ENCODE measurements around the gene TXNRD1.
A peak's percentile ranks its signal among the peaks of the same experiment; 100 is the strongest.
"Not testable (repeated sequence)": the region's sequence is repeated elsewhere in the genome, so short reads cannot be mapped to it uniquely, and the experiment has no call there.

TXNRD1 gene

DNA sequence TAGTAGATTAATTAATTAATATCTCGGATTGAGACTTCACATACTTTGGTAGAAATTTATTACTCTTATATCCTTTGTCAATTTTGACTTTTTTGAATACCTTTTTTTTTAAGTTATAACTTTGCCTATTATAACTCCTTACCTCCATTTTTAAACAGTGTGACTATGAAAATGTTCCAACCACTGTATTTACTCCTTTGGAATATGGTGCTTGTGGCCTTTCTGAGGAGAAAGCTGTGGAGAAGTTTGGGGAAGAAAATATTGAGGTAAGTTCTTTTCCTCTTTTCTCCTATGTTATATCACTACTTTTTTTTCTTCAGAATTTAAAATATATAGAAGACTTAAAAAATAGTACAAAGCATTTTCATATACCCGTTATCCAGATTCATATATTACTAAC is 115.8 kb downstream of the TXNRD1 start:
- no peak for DNase-seq

- not testable (repeated sequence) for DNase-seq
These were observed 116.7 kb downstream of the TXNRD1 start for GRCh38 chr12:104332273-104332672.

- DNase-seq = no peak
These were observed 118.2 kb downstream of the TXNRD1 start for GRCh38 chr12:104333692-104334255.

DNA sequence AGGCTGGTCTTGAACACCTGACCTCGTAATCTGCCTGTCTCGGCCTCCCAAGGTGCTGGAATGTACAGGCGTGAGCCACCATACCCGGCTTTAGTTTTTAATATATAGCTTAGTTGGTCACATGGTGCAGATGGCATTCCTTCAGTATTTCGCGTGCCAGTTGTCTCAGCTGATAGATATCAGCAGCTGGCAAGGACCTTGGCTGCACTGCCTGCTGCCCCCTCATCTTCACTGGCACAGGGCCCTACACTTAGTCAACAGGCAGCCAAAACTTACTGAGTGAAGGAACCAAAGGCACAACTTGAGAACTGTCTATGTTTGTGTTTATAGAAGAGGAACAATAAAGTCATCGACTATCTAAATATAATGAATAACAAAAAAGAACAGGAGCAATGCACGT is 119.0 kb downstream of the TXNRD1 start:
- no peak for DNase-seq

DNA sequence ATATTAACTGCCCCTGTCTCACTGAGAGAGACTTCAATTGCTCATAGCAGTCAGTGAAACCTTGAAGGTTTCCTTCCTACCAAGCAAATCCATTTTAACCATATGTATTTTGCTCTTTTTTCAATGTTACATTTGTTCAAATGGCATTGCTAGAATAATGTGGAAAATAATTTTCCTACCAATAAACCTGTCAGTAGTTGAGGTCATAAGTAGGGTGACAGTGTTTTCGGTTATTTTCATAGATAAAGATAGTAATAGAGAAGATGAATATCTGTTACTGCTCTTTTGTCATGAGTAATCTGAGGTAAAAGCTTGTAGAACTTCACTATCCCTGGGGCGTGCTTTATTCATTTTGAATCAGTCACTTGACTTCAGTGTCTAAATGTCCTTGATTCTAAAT is 120.5 kb downstream of the TXNRD1 start:
- no peak for DNase-seq

DNA sequence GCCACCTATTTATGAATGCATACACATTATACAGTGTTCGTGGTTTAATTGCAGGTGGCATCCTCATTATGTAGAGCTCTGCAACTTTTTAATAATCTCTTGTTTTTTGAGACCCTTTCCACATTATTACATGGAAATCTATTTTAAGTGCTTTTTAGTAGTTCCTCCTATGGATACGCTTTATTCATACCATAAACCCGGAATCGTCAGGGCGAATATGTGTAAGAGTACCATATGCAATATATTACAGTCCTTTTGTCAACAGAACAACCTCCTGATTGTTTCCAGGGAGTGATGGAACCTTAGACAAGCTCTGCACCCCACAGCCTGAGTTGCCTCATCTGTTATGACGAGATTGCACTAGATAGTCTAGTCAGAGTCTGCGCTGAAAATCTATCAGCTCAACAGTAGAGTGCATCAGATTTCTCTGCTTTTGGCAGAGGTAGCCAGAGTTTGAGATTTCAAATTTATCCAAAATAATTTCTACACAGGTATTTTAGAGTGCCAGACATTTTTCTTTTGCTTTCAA is 121.5 kb downstream of the TXNRD1 start:
- no peak for DNase-seq

- DNase-seq = no peak
These were observed 124.1 kb downstream of the TXNRD1 start for GRCh38 chr12:104339663-104340062.

DNA sequence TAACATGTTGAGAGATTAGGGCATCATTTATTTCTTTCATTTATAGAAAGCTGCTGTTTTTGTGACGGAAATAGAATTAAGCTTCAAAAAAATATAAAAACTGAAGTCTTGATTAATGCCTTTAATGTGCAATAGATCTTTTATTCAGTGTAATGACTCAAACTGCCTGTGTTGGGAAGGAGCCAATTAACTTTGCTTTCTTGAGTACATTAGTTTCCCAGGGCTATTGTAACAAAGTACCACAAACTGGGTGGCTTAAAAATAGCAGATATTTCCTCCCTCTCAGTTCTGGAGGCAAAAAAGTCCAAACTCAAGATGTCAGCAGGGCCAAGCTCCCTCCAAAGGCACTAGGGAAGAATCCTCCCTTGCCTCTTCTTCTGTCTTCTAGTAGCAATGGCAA is 124.6 kb downstream of the TXNRD1 start:
- no peak for DNase-seq

- DNase-seq = no peak
These were observed 125.5 kb downstream of the TXNRD1 start for GRCh38 chr12:104340925-104341611.

GRCh38 chr12:104342147-104342546 is 126.6 kb downstream of the TXNRD1 start:
- no peak for DNase-seq

DNA sequence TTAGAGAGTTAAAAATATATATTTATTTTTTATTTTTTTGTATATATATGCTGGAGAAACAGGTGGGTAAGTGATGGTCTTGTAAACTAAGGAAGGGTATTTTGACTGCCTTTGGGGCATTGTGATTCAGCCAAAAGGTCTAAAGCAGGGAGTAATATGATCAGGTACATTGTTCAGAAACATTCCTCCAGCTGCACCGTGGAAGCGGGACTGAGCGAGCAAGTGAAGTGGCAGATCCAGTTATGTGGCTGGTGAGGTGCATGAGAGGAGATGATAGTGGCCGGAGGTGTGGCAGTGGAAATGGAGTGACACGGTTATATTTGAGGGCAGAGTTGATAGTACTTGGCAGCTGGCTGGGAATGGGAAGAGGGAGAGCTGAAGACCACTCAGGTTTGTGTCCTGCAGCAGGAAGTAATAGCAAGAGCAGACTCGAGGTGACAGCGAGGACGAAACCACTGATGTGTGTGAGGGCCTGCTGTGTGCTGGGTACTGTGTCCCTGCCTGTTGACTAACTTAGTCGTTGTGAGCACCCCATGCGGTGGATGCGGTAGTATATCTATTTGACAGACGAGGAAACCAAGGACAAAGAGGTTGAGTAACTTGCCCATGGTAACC is 127.2 kb downstream of the TXNRD1 start:
- no peak for DNase-seq

DNA sequence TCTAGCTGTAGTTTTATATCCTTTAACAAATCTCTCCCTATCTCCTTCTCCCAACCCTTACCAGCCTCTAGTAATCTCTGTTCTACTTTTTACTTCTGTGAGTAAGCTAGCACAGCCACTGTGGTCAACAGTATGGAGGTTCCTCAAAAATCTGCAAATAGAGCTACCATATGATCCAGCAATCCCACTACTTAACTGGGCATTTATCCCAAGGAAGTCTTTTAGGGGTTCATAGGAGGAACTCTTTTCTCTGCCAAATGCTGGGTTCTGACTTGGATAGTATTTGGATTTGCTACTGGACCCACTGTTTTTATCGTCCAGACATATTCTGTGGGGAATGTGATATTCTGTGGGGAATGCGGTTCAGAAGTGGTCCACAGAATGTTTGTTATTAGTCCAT is 129.1 kb downstream of the TXNRD1 start:
- no peak for DNase-seq

DNA sequence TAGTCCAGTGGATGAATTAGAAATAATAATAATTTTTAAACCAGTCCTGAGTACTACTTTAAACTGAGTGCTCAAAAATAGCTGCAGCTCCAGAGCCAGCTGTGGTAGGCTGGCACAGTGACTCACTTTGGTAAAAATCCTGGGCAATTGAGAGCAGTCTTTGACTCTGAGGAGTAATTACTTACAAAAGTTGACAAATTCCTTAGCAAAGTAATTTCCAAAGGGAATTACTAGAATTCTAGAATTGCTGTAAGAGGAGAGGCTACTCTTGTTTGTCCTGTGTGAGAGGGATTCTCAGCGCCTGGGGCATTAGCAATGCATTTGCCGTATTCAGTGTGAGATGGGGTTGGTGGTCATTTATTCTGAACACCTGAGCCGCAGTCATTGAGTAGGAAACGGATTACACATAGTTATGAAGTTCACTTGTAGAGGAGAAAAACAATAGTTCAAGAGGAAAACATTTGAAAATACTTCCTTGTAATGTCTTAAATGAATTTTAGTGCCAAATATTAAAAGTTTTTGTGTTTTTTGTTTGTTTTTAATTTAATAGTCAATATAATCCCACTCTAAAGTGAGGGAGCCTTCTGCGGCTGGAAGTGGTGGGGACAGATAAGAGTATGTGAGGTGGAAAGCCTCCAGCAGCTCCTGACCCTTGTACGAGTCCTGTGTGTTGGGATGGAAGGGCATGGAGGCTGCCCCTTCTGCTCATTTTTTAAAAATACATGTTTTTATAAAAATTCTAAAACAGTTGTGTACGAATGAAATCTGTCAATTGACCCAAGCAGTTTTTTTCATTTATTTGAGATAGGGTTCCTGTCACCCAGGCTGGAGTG is 129.9 kb downstream of the TXNRD1 start:
- DNase-seq = no peak

DNA sequence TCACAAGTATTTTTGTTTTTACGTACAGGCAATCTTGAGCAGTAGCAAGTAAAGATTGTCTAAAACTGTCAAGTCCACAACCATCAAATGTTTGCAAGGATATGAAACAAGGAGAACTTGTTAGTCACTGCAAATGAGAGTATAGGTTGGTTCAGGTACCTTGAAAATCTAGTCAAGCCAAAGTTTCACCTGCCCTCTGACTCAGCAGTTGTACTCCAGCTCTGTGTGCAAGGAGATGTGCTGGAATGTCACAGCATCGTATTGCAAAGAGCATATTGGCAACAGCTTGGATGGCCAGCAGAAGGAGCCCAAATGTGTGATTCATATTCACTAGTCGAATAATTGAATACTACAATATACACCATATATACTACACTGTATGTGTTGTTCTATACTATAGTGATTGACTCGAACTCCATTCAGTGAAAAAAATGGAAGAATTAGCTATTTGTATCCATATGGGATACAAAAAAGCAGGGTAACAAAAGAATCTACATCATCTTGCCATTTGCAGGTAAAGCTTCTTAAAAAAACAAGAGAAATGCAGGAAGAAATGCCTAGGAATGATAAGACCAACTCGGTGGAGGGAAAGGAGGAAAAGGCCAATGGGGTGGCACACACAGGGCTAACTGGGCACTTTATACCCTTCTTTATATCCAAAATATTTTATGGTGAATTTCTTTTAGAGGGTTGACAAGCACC is 131.9 kb downstream of the TXNRD1 start:
- peak; percentile 25 for DNase-seq

DNA sequence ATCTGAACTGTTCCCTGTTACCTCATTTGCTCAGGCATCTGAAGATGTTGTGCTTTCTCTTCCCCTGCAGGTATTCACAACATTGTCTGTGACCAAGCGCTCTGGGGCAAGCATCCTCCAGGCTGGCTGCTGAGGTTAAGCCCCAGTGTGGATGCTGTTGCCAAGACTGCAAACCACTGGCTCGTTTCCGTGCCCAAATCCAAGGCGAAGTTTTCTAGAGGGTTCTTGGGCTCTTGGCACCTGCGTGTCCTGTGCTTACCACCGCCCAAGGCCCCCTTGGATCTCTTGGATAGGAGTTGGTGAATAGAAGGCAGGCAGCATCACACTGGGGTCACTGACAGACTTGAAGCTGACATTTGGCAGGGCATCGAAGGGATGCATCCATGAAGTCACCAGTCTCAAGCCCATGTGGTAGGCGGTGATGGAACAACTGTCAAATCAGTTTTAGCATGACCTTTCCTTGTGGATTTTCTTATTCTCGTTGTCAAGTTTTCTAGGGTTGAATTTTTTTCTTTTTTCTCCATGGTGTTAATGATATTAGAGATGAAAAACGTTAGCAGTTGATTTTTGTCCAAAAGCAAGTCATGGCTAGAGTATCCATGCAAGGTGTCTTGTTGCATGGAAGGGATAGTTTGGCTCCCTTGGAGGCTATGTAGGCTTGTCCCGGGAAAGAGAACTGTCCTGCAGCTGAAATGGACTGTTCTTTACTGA is 132.9 kb downstream of the TXNRD1 start:
- DNase-seq = no peak

- no peak for DNase-seq
These were observed 133.5 kb downstream of the TXNRD1 start for GRCh38 chr12:104348994-104349494.

GRCh38 chr12:104350211-104351056 is 134.9 kb downstream of the TXNRD1 start:
- DNase-seq = no peak

DNA sequence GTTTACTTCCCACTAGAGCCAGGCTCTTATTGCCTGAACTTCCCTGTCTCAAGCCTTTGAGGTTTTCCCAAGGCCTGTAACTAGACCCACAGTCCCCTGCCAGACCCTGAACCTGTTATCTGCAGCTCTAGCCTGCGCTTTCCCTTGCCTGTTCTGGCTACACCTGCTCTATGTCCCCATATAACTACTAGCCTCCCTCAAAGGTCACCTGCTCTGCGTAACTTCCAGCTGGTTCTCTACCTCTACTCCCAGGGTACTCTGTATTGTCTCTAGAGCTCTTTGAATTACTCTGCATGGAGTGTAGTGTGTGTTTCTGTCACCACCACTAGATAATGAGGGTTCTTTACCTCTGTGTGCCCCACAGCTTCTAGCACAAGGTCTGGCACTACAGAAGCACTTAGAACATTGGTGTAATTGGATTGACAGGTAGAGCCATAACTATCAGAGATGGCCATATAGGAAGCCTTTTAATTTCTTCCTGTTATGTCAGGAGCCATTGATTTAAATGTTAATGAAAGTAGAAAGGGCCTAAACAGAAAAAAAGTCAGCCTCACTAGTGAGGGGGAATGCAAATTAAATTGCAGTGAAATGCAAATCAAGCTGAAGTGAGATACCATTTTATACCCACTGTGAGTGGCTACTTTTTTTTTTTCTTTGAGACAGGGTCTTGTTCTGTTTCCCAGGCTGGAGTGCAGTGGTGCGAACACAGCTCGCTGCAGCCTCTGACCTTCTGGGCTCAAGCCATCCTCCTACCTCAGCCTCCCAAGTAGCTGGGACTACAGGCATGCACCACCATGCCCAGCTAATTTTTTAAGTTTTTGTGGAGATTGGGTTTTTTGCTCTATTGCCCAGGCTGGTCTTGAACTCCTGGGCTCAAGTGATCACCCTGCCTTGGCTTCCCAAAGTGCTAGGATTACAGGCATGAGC is 135.7 kb downstream of the TXNRD1 start:
- DNase-seq = no peak

DNA sequence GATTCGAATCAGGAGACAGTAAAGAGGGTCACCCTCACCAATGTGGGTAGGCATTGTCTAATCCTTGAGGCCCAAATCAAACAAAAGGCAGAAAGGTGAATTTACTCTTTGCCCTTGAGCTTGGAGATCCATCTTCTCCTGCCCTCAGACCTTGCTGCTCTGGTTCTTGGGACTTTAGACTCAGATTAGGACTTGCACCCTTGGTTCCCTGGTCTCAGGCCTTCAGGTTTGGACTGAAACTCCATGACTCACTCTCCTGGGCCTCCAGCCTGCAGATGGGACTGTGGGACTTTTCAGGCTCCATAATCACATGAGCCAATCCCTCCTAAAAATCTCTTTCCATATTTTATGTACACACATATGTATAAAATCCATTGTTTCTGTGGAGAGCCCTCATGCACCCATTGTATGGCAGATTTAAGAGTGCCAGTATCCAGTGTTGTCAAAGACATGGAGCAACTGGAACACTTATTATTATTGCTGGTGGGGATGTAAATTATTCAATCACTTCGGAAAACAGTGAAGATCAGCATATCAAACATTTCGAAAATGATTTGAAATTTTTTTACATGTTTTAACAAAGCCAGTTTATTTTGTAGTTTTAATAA is 136.6 kb downstream of the TXNRD1 start:
- peak; percentile 32 for DNase-seq
